ENCODE results near the gene JUNB. TPM values are rescaled to one million over a fixed set of nuclear protein-coding genes. Genes with fewer than 3 reads are reported as not detected.

The JUNB gene
- total RNA-seq, 2 donors from 2014 or later: 219 to 485 TPM

GRCh38 chr19:12784394-12784870, 6.9 kb upstream of the JUNB start:
- TF ChIP-seq, protein P1, sequence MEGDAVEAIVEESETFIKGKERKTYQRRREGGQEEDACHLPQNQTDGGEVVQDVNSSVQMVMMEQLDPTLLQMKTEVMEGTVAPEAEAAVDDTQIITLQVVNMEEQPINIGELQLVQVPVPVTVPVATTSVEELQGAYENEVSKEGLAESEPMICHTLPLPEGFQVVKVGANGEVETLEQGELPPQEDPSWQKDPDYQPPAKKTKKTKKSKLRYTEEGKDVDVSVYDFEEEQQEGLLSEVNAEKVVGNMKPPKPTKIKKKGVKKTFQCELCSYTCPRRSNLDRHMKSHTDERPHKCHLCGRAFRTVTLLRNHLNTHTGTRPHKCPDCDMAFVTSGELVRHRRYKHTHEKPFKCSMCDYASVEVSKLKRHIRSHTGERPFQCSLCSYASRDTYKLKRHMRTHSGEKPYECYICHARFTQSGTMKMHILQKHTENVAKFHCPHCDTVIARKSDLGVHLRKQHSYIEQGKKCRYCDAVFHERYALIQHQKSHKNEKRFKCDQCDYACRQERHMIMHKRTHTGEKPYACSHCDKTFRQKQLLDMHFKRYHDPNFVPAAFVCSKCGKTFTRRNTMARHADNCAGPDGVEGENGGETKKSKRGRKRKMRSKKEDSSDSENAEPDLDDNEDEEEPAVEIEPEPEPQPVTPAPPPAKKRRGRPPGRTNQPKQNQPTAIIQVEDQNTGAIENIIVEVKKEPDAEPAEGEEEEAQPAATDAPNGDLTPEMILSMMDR (IDR thresholded peaks at IDR 0.05): no peak
- TF ChIP-seq POLR2A (IDR thresholded peaks at IDR 0.05): no peak
- Histone ChIP-seq H3K27me3 (no peaks in the 10 kb centered on the region), H3K4me3 (no peak overlapping the region), H3K27ac (peak overlapping the region; percentile 78 to 100 (median 96)), H3K4me1 (peaks cover 78% of the 10 kb centered on the region), H3K9me3 (no peaks in the 10 kb centered on the region), H3K36me3 (replicated peaks in 1 of 2; ENCODE audit: insufficient read depth in 1 of 2, low read depth in 2 of 2) (no peaks in the 10 kb centered on the region)
- ATAC-seq (no peak), DNase-seq (no peak)
- 59 to 64% methylated on average over 10 of the region's 10 CpGs for WGBS, 2 donors
- intact Hi-C loops (cut with DNase I): no loop called here

DNA sequence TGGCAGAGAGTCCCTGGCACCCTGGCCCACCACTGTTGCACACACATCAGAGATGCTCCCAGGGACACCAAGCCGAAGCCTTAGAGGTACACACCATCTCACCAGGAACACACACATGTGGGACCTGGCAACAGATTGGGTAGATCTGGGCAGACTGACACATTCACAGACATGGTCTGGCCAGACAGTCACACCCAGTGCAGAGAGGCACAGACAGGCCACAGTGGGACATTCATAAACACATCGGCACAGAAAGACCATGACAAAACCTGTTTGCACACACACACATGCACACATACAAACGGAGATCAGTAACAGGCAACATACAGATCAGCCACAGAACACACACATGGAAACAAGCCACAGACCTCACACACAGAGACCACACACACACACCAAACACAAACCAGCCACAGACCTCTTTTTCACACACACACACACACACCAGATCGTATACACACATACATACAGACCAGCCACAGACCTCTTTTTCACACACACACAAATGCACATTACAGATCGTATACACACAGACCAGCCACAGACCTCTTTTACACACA, 6.3 kb upstream of the JUNB start:
- peak overlapping the region; percentile 78 to 100 (median 96) for H3K27ac ChIP-seq
- intact Hi-C loops (cut with DNase I): no loop called here
- TF ChIP-seq, protein P1 (IDR thresholded peaks at IDR 0.05): no peak
- no peak for TF ChIP-seq POLR2A (IDR thresholded peaks at IDR 0.05)
- H3K4me3 ChIP-seq: no peak overlapping the region
- no peaks in the 10 kb centered on the region for H3K9me3 ChIP-seq
- WGBS, 2 donors: 55 to 70% methylated on average over 3 to 5 of the region's 5 CpGs
- H3K36me3 ChIP-seq (replicated peaks in 1 of 2; ENCODE audit: insufficient read depth in 1 of 2, low read depth in 2 of 2): no peaks in the 10 kb centered on the region
- no peak for ATAC-seq
- no peaks in the 10 kb centered on the region for H3K27me3 ChIP-seq
- peaks cover 80% of the 10 kb centered on the region for H3K4me1 ChIP-seq
- no peak for DNase-seq

DNA sequence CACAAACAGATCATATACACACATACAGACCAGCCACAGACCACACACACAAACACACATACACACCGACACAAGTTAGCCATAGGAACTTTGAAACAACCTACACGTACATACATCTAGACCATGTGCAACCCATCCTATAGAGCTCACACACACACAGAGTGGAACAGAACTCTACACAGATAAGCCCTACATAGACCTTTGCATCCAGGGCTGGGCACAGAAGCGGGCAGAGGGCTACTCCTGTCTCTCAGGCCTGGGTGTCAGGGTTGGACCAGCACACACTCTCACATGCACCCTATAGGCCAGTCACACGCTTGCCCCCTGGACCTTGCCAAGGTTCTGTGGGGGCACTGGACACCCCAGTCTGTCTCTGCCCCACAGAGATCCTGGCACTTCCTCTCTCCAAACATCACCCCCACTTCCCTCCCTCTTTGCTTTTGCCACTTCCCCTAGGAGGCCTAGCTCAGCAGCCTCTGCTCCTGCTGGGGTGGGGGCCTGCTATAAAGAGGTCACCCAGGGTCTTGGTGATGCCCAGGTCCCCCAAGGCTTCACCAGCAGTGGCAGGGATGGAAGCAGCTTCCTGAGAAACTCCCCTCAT, 5.8 kb upstream of the JUNB start:
- Histone ChIP-seq H3K27me3 (no peaks in the 10 kb centered on the region), H3K4me3 (no peak overlapping the region), H3K27ac (peak overlapping the region; percentile 78 to 100 (median 96)), H3K36me3 (replicated peaks in 1 of 2; ENCODE audit: insufficient read depth in 1 of 2, low read depth in 2 of 2) (no peaks in the 10 kb centered on the region), H3K9me3 (no peaks in the 10 kb centered on the region), H3K4me1 (peaks cover 86% of the 10 kb centered on the region)
- DNase-seq: peak in 1 of 4 donors; percentile 65
- no peak for TF ChIP-seq POLR2A (IDR thresholded peaks at IDR 0.05)
- TF ChIP-seq, protein P1 (IDR thresholded peaks at IDR 0.05): no peak
- 57 to 79% methylated on average over 4 of the region's 4 CpGs for WGBS, 2 donors
- ATAC-seq: no peak
- intact Hi-C loops (cut with DNase I): no loop called here

GRCh38 chr19:12786141-12786870, 5.0 kb upstream of the JUNB start:
- DNase-seq: peak; percentile 89 to 96 (median 92)
- intact Hi-C loops (cut with DNase I): no loop called here
- TF ChIP-seq, protein P1 (IDR thresholded peaks at IDR 0.05): no peak
- peak; percentile 54 to 67 (median 64) for TF ChIP-seq POLR2A (IDR thresholded peaks at IDR 0.05)
- Histone ChIP-seq H3K4me3 (no peak overlapping the region), H3K9me3 (no peaks in the 10 kb centered on the region), H3K36me3 (replicated peaks in 1 of 2; ENCODE audit: insufficient read depth in 1 of 2, low read depth in 2 of 2) (no peaks in the 10 kb centered on the region), H3K4me1 (peaks cover 92% of the 10 kb centered on the region), H3K27me3 (no peaks in the 10 kb centered on the region), H3K27ac (peak overlapping the region; percentile 78 to 100 (median 96))
- ATAC-seq: peak; percentile 42
- WGBS, 2 donors: 29 to 34% methylated on average over 7 to 18 of the region's 18 CpGs
